ENCODE measurements around the gene C6orf47. TPM values are rescaled to one million over a fixed set of nuclear protein-coding genes. Genes with fewer than 3 reads are reported as not detected.

Gene C6orf47
- total RNA-seq, 1 donor from 2014 or later: 14.1 TPM

DNA sequence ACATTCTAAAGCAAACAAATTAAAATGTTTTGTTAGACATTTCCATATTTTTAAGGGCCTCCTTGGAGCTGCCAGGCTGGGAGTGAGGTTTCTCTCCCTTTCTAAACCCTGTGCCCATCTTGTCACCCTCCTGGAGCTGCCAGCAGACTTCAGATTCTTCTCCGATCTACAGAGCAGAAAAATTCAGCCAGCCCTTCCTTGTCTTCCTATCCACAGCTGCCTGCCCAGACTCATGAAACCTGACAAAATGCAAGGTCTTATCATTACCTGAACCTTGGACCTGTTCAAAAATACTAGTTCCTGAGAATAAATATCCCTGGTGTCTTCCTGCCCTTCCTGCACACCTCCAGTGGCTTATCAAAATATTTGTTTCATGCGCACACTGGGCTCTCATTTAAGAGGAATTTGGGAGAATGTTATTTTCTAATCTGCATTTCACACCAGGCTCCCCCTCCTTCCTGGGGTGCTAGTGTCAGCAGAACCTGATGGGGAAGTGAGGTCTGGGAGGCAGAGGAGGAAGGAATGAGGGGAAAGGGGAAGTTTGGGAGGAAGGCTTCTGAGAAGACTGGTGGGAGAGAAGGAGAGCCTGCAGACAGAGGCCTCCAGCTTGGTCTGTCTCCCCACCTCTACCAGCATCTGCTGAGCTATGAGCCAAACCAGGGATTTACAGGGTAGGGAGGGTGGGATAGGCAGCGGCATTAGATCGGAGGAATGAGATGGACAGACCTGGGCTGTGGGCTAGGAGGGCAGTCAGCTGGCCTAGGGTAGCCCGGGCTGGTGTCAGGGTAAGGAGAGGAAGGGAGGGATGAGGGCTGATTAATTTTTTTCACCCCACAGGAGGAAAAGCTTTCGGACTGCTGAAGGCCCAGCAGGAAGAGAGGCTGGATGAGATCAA, 45.6 kb downstream of the C6orf47 start, which contains the start of gene AIF1:
Gene AIF1, plus strand, starts transcription at position 551 of the 895 bp plus-strand sequence. Its CDS starts 96 bp downstream, at position 647.
- DNase-seq: no peak

- no peak for DNase-seq
These were observed 46.4 kb downstream of the C6orf47 start for GRCh38 chr6:31614075-31614619.

DNA sequence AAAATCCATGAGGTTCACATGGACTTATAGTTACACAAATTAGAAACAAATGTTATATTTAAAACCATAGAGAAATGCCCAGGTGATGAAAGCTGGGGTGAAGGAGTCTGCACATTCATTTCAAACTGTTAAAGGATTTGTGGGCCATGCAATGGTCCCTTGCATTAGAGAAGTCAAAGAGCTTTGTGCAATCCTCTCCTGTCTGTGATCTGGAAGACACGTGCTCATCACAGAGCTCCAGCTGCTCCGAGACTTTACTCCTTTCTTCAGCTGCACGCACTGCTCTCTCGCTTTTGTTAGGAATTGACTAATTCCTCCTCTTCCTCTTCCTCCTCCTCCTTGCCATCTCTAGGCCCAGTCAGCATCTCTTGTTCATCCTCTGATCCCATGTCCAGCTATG, 49.6 kb downstream of the C6orf47 start:
- DNase-seq: no peak

DNA sequence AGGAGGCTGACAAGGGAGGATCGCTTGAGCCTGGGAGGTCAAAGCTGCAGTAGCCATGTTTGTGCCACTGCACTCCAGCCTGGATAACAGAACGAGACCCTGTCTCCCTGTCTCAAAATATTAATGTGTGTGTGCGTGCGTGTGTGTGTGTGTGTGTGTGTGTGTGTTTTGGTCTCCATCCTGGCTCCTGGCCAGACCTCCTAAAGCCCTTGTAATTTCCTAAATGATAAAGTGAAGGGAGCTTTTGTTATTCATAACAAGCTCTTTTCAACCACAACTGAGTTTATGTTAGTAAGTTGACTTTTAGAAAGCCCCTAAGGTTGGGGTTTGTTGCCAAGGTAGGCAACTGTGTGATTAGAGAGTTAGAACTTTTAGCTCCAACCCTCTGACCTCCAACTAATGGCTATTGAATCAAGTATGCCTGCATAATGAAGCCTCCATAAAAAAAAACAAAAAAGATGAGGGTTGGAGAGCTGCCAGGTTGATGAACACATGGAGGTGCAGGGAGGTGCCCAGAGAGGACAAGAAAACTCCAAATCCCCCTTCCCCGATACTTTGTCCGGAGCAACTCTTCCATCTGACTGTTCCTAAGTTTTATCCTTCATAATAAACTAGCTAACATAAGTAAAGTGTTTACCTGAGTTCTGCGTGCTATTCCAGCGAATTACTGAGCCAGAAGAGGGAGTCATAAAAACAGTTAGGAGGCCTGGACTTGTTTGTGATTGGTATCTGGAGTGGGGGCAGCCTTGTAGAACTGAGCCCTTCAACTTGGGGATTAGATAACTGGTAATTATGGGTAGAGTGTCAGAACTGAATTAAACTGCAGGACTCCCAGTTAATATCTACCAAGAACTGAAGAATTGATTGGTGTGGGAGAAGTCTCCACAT, 50.8 kb downstream of the C6orf47 start:
- DNase-seq: no peak

Small RNA genes lying within 50 kb of the gene (small RNA-seq; reads per million reads assigned to genes)
- not detected for gene MIR4646 (ENCODE audit: low replicate concordance)
- not detected for gene MIR6832 (ENCODE audit: low replicate concordance)
- gene RF00019 (ENCODE audit: low replicate concordance): not detected
- gene SNORA38 (ENCODE audit: low replicate concordance): 3.9 reads per million, percentile 90 among the genes with 10 or more reads in this experiment
- gene UQCRHP1 (ENCODE audit: low replicate concordance): not detected

Other genes starting within 250 kb of the C6orf47 start
- gene MICB, start 162.6 kb downstream of the C6orf47 start, total RNA-seq: 1.2 TPM
- not detected for gene MCCD1, start 131.8 kb downstream of the C6orf47 start, total RNA-seq
- gene DDX39B, start 118.8 kb downstream of the C6orf47 start, total RNA-seq: 267 TPM
- 1.4 TPM for gene ATP6V1G2, start 114.2 kb downstream of the C6orf47 start, total RNA-seq
- 12.1 TPM for gene NFKBIL1, start 113.2 kb downstream of the C6orf47 start, total RNA-seq
- not detected for gene LTA, start 88.5 kb downstream of the C6orf47 start, total RNA-seq
- 1.9 TPM for gene TNF, start 85.2 kb downstream of the C6orf47 start, total RNA-seq
- 1.6 TPM for gene LTB, start 78.4 kb downstream of the C6orf47 start, total RNA-seq
- 7.6 TPM for gene LST1, start 74.5 kb downstream of the C6orf47 start, total RNA-seq
- gene NCR3, start 67.8 kb downstream of the C6orf47 start, total RNA-seq: not detected
- 23.8 TPM for gene AIF1, start 45.5 kb downstream of the C6orf47 start, total RNA-seq
- gene PRRC2A, start 40.1 kb downstream of the C6orf47 start, total RNA-seq: 49.6 TPM
- gene BAG6, start 8.1 kb downstream of the C6orf47 start, total RNA-seq: 101 TPM
- gene APOM, start 4.9 kb downstream of the C6orf47 start, total RNA-seq: 1.2 TPM
- 8.2 TPM for gene GPANK1, start 4.2 kb upstream of the C6orf47 start, total RNA-seq
- 75.8 TPM for gene CSNK2B, start 5.3 kb upstream of the C6orf47 start, total RNA-seq
- 4.0 TPM for gene LY6G5B, start 9.2 kb upstream of the C6orf47 start, total RNA-seq
- gene LY6G5C, start 20.3 kb upstream of the C6orf47 start, total RNA-seq: not detected
- 36.0 TPM for gene ABHD16A, start 42.5 kb upstream of the C6orf47 start, total RNA-seq
- gene LY6G6F, start 46.1 kb upstream of the C6orf47 start, total RNA-seq: not detected
- 10.3 TPM for gene LY6G6D, start 54.6 kb upstream of the C6orf47 start, total RNA-seq
- gene LY6G6C, start 61.0 kb upstream of the C6orf47 start, total RNA-seq: 20.4 TPM
- gene MPIG6B, start 62.6 kb upstream of the C6orf47 start, total RNA-seq: 0.59 TPM
- gene DDAH2, start 68.5 kb upstream of the C6orf47 start, total RNA-seq: 62.2 TPM
- 185 TPM for gene CLIC1, start 75.8 kb upstream of the C6orf47 start, total RNA-seq
- gene MSH5, start 79.2 kb upstream of the C6orf47 start, total RNA-seq: 9.1 TPM
- 3.9 TPM for gene SAPCD1, start 101.9 kb upstream of the C6orf47 start, total RNA-seq
- 0.99 TPM for gene VWA7, start 116.5 kb upstream of the C6orf47 start, total RNA-seq
- 29.1 TPM for gene VARS1, start 135.0 kb upstream of the C6orf47 start, total RNA-seq
- 21.0 TPM for gene LSM2, start 146.2 kb upstream of the C6orf47 start, total RNA-seq
- gene HSPA1L, start 154.5 kb upstream of the C6orf47 start, total RNA-seq: 1.8 TPM
- 213 TPM for gene HSPA1A, start 154.8 kb upstream of the C6orf47 start, total RNA-seq
- gene HSPA1B, start 167.0 kb upstream of the C6orf47 start, total RNA-seq: 286 TPM
- gene NEU1, start 202.0 kb upstream of the C6orf47 start, total RNA-seq: 19.0 TPM
- gene SLC44A4, start 218.2 kb upstream of the C6orf47 start, total RNA-seq: 0.10 TPM
- 25.6 TPM for gene EHMT2, start 236.9 kb upstream of the C6orf47 start, total RNA-seq
- 3.9 TPM for gene ZBTB12, start 241.3 kb upstream of the C6orf47 start, total RNA-seq